Nephron progenitor cell (in vitro differentiated cells): ENCODE measurements around the gene BCOR.

ENCODE experiments used
- DNase-seq: peaks from one replicate; pipeline ENCODE4 v3.0.0; 2021
- H3K27ac Mint-ChIP-seq: 2 replicates; pipeline ENCODE4 v1.8.0; 2021; ENCODE audit warnings: mild to moderate bottlenecking, moderate library complexity, mixed read lengths
- H3K27me3 Mint-ChIP-seq: 2 replicates; pipeline ENCODE4 v1.8.0; 2021; ENCODE audit warnings: mild to moderate bottlenecking, low read depth, mixed read lengths; ENCODE audit not compliant: poor library complexity
- H3K36me3 Mint-ChIP-seq: 2 replicates; pipeline ENCODE4 v1.8.0; 2021; ENCODE audit warnings: low read depth, mixed read lengths
- H3K4me1 Mint-ChIP-seq: 2 replicates; pipeline ENCODE4 v1.8.0; 2021; ENCODE audit warnings: mixed read lengths
- H3K4me3 Mint-ChIP-seq: 2 replicates; pipeline ENCODE4 v1.8.0; 2021; ENCODE audit warnings: mild to moderate bottlenecking, moderate library complexity, mixed read lengths
- H3K9me3 Mint-ChIP-seq: 2 replicates; pipeline ENCODE4 v1.8.0; 2021; ENCODE audit warnings: mild to moderate bottlenecking, moderate library complexity, mixed read lengths
- CTCF ChIP-seq: fragments of 200-600 bp; sonication (generic); IDR thresholded peaks from 2 replicates; pipeline ENCODE4 v1.5.0; 2021; ENCODE audit warnings: antibody characterized with exemption

BCOR gene

GRCh38 chrX:40085714-40086113 is 12.0 kb downstream of the BCOR start:
- no peak for TF ChIP-seq CTCF
- H3K4me1 Mint-ChIP-seq, result peaks cover 84% of the 10 kb centered on the region
- no peak for DNase-seq
- H3K9me3 Mint-ChIP-seq, result peaks cover 10% of the 10 kb centered on the region
- peaks cover 60% of the 10 kb centered on the region for H3K27me3 Mint-ChIP-seq
- no peak overlapping the region for H3K27ac Mint-ChIP-seq
- H3K36me3 Mint-ChIP-seq, result no peaks in the 10 kb centered on the region
- no peak overlapping the region for H3K4me3 Mint-ChIP-seq

GRCh38 chrX:40085102-40085551 is 12.6 kb downstream of the BCOR start:
- Mint-ChIP-seq H3K4me1 (peaks cover 86% of the 10 kb centered on the region), H3K4me3 (peak overlapping the region; percentile 62), H3K36me3 (no peaks in the 10 kb centered on the region), H3K27me3 (peaks cover 59% of the 10 kb centered on the region), H3K27ac (no peak overlapping the region), H3K9me3 (peaks cover 13% of the 10 kb centered on the region)
- TF ChIP-seq CTCF, result no peak
- no peak for DNase-seq

GRCh38 chrX:40084471-40085101 is 13.2 kb downstream of the BCOR start:
- no peak for DNase-seq
- no peak for TF ChIP-seq CTCF
- Mint-ChIP-seq H3K36me3 (no peaks in the 10 kb centered on the region), H3K4me3 (peak overlapping the region; percentile 77), H3K9me3 (peaks cover 13% of the 10 kb centered on the region), H3K27ac (no peak overlapping the region), H3K4me1 (peaks cover 86% of the 10 kb centered on the region), H3K27me3 (peaks cover 59% of the 10 kb centered on the region)

GRCh38 chrX:40083979-40084359 is 13.8 kb downstream of the BCOR start:
- H3K27me3 Mint-ChIP-seq, result peaks cover 59% of the 10 kb centered on the region
- no peak for DNase-seq
- H3K4me1 Mint-ChIP-seq, result peaks cover 86% of the 10 kb centered on the region
- H3K4me3 Mint-ChIP-seq, result peak overlapping the region; percentile 77
- TF ChIP-seq CTCF, result no peak
- H3K36me3 Mint-ChIP-seq, result no peaks in the 10 kb centered on the region
- peaks cover 13% of the 10 kb centered on the region for H3K9me3 Mint-ChIP-seq
- H3K27ac Mint-ChIP-seq, result no peak overlapping the region

- peaks cover 86% of the 10 kb centered on the region for H3K4me1 Mint-ChIP-seq
- DNase-seq, result peak; percentile 59
Observed at GRCh38 chrX:40083120-40083978, 14.4 kb downstream of the BCOR start.

More at GRCh38 chrX:40083120-40083978, 14.4 kb downstream of the BCOR start:
- peaks cover 64% of the 10 kb centered on the region for H3K27me3 Mint-ChIP-seq
- no peak overlapping the region for H3K27ac Mint-ChIP-seq
- peaks cover 13% of the 10 kb centered on the region for H3K9me3 Mint-ChIP-seq
- peak overlapping the region; percentile 77 for H3K4me3 Mint-ChIP-seq
- TF ChIP-seq CTCF, result no peak
- H3K36me3 Mint-ChIP-seq, result no peaks in the 10 kb centered on the region
